Lower leg skin (tissue), 3 donors: ENCODE results near the gene ZCCHC7.
"Not testable (repeated sequence)": the region's sequence is repeated elsewhere in the genome, so short reads cannot be mapped to it uniquely, and the experiment has no call there.

Experiments used
- CTCF ChIP-seq, 3 donors: fragments of 450-650 bp; IDR thresholded peaks; one replicate each; pipeline ENCODE4 v1.5.1; 2016; ENCODE audit warnings: antibody characterized with exemption in 3 of 3, mild to moderate bottlenecking in 3 of 3, moderate library complexity in 2 of 3
- POLR2A ChIP-seq, 2 donors: fragments of 450-650 bp; IDR thresholded peaks; one replicate each; pipeline ENCODE4 v1.6.1; 2016 to 2017; ENCODE audit warnings: antibody characterized with exemption in 2 of 2, mild to moderate bottlenecking in 1 of 2, moderate library complexity in 1 of 2

- TF ChIP-seq CTCF, POLR2A (IDR thresholded peaks at IDR 0.05): not testable (repeated sequence)
Measured at GRCh38 chr9:37303272-37303671, 182.9 kb downstream of the ZCCHC7 start.
